SJSA1 (cell line): ENCODE data around the gene AGER. TPM values are rescaled to one million over a fixed set of nuclear protein-coding genes. Genes with fewer than 3 reads are reported as not detected.

ENCODE experiments used
- DNase-seq, 2 experiments: peaks; one replicate each; pipeline ENCODE4 v3.0.0-alpha.2; 2015 to 2020; ENCODE audit warnings: low spot score in 2 of 2, low read depth in 1 of 2
- H3K27ac ChIP-seq: fragments of 250-450 bp; sonication (Bioruptor Pico); 2 replicates; pipeline ENCODE4 v1.5.1; 2020; ENCODE audit warnings: mild to moderate bottlenecking, moderate library complexity
- H3K27me3 ChIP-seq: fragments of 250-450 bp; sonication (Bioruptor Pico); replicated peaks from 2 replicates; pipeline ENCODE4 v1.5.1; 2020; ENCODE audit warnings: mild to moderate bottlenecking, moderate library complexity
- H3K36me3 ChIP-seq: fragments of 250-450 bp; sonication (Bioruptor Pico); 2 replicates; pipeline ENCODE4 v1.5.1; 2020; ENCODE audit warnings: mild to moderate bottlenecking
- H3K4me1 ChIP-seq: fragments of 250-450 bp; sonication (Bioruptor Pico); replicated peaks from 2 replicates; pipeline ENCODE4 v1.6.1; 2021; ENCODE audit warnings: mild to moderate bottlenecking
- H3K4me3 ChIP-seq: fragments of 250-450 bp; sonication (Bioruptor Pico); 2 replicates; pipeline ENCODE4 v1.5.1; 2020; ENCODE audit warnings: mild to moderate bottlenecking
- H3K9me3 ChIP-seq: fragments of 250-450 bp; sonication (Bioruptor Pico); replicated peaks from 2 replicates; pipeline ENCODE4 v1.5.1; 2020; ENCODE audit warnings: mild to moderate bottlenecking
- total RNA-seq: library from RNA; depleted of rRNA; stranded (reverse); fragments of >200 nt; shearing (Covaris generic); gene quantifications from 2 replicates; pipeline ENCODE4 v1.2.3, GENCODE V29; 2014; rRNA removed

The AGER gene
- total RNA-seq, 1 experiment from 2014 or later: 0.76 TPM

GRCh38 chr6:32131439-32131948, 52.6 kb downstream of the AGER start:
- no peak overlapping the region for H3K27ac ChIP-seq
- H3K27me3 ChIP-seq: no peaks in the 10 kb centered on the region
- peaks cover 8% of the 10 kb centered on the region for H3K36me3 ChIP-seq
- peaks cover 52% of the 10 kb centered on the region for H3K4me1 ChIP-seq
- DNase-seq: no peak
- H3K9me3 ChIP-seq: no peaks in the 10 kb centered on the region
- no peak overlapping the region for H3K4me3 ChIP-seq

Other genes with a start within 250 kb of the AGER start
- gene CFB, start 238.2 kb downstream of the AGER start, total RNA-seq: 0.50 and 0.58 TPM in 2 replicates
- 69.4 and 134 TPM in 2 replicates for gene NELFE, start 225.3 kb downstream of the AGER start, total RNA-seq
- 34.5 and 35.5 TPM in 2 replicates for gene SKIC2, start 225.1 kb downstream of the AGER start, total RNA-seq
- gene DXO, start 212.1 kb downstream of the AGER start, total RNA-seq: 13.1 and 17.4 TPM in 2 replicates
- 0.47 and 1.4 TPM in 2 replicates for gene C4A, start 202.2 kb downstream of the AGER start, total RNA-seq
- gene C4B, start 169.5 kb downstream of the AGER start, total RNA-seq: 0.28 and 1.5 TPM in 2 replicates
- not detected in 2 replicates for gene CYP21A2, start 145.8 kb downstream of the AGER start, total RNA-seq
- 0.66 TPM in 1 of 2 replicates, not detected in the other for gene TNXB, start 74.9 kb downstream of the AGER start, total RNA-seq
- gene ATF6B, start 56.0 kb downstream of the AGER start, total RNA-seq: 22.8 and 44.0 TPM in 2 replicates
- gene FKBPL, start 54.0 kb downstream of the AGER start, total RNA-seq: 5.7 and 10.5 TPM in 2 replicates
- not detected in 2 replicates for gene PRRT1, start 32.3 kb downstream of the AGER start, total RNA-seq
- 10.3 and 38.2 TPM in 2 replicates for gene PPT2, start 30.1 kb downstream of the AGER start, total RNA-seq
- gene EGFL8, start 19.7 kb downstream of the AGER start, total RNA-seq: 0.19 and 3.1 TPM in 2 replicates
- 40.9 and 65.4 TPM in 2 replicates for gene AGPAT1, start 8.2 kb downstream of the AGER start, total RNA-seq
- 63.6 and 67.6 TPM in 2 replicates for gene RNF5, start 5.8 kb downstream of the AGER start, total RNA-seq
- gene PBX2, start 5.9 kb upstream of the AGER start, total RNA-seq: 11.8 and 13.2 TPM in 2 replicates
- 15.3 and 16.2 TPM in 2 replicates for gene GPSM3, start 8.4 kb upstream of the AGER start, total RNA-seq
- 1.6 and 2.0 TPM in 2 replicates for gene NOTCH4, start 39.8 kb upstream of the AGER start, total RNA-seq
- not detected in 2 replicates for gene TSBP1, start 187.7 kb upstream of the AGER start, total RNA-seq
- gene BTNL2, start 222.9 kb upstream of the AGER start, total RNA-seq: not detected in 2 replicates